GM21528 (cell line): ENCODE measurements around the gene UBE3C.
A peak's percentile ranks its signal among the peaks of the same experiment; 100 is the strongest.
"Not testable (repeated sequence)": the region's sequence is repeated elsewhere in the genome, so short reads cannot be mapped to it uniquely, and the experiment has no call there.

ENCODE experiments used
- ATAC-seq: cut with Tn5 transposase; IDR thresholded peaks from one replicate; pipeline ENCODE4 v1.9.1; 2021; ENCODE audit warnings: mild to moderate bottlenecking, moderate library complexity; ENCODE audit not compliant: unreplicated experiment, low FRiP score

The UBE3C gene

DNA sequence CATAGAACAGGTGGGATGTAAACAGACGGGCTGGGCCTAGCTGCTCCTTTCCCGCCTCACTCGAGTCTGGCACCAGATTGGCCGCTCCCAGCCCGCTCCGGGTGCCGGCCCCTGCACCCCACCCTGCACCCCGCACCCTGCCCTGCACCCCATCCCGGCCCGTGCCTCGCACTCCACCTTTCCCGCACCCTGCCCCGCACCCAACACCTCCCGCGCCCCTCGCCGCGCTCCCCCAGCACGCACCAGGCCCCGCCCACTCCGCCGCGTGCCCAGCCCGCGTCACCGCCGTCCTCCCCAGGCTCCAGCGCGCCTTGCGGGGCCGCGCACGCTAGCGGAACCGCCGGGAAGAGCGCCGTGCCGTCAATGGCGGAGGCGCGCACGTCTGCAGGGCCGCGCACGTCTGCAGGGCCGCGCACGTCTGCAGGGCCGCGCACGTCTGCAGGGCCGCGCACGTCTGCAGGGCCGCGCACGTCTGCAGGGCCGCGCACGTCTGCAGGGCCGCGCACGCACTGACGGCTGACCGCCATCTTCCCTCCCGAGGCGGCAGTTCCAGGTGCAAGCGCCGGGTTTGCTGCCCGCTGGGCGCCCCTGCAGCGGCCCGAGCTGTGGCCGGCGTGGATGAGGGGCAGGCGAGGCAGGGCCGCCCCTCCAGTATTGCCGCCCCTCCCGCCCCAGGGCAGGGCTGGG is at the start of gene UBE3C:
TSS of gene UBE3C (plus strand) at position 503 of the 687 bp plus-strand sequence. CDS start 347 bp downstream, outside the sequence.
- ATAC-seq, result peak; percentile 77

DNA sequence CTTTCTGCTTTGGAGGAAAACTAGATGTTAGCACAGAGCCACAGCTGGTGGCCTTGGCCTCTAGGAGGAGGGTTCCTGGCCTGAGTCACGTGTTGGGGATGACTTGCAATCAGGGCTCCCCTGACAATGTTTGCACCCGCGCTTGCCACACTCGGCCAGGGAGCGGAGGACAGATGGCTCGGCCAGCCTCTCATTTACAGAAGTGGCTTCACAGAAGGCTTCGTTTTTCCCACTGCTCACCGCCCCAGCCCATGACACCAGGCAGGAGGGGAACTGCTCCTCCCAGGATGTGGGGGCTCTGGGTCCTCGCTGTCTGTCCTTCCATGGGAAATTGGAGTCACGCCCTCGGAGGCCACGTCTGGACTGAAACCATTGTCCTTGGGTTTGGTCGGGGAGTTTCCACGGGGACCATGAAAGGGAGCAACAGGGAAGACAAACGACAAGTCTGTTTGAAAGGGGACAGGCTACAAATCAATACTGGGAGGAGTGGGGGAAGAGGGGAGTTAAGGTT is 49.6 kb upstream of the UBE3C start:
- ATAC-seq, result no peak

- ATAC-seq, result no peak
These were observed 48.1 kb upstream of the UBE3C start for GRCh38 chr7:157090485-157091165.

DNA sequence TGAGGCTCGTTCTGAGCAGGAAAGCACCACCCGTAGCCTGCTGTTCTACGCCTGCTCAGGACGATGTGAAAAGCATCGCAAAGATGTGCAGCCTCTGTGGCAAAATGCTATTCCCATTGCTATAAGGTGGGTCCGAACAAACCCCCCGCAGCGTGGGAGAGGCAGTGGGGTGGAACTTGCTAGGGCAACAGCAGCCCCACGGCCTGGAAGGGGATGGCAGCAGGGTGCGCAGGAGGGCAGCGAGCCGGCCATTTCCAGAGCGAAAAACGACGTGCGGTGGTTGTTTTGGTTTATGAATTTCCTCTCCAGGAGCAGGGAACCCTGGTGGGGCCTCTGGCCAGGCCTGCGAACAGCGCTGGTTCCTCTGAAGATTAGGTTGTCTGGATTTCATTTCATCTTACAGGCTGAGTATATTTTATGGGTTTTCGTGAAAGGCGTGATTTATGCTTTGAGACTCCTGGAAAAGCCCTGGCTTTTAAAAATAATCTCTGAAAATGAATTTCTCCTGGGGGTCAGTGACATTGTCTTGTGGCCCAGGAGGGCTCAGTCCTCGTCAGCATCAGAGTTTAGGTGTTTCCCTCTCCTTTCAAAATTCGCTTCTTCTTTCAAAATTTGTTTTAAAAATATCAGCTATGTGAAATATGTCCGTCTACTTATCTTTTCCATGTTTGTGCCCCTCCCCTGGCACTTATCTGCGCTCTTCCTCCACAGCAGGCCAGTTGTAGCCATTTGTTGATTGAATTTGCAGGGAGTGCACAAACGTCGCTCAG is 42.3 kb upstream of the UBE3C start:
- ATAC-seq, result no peak

GRCh38 chr7:157097056-157097329 is 41.7 kb upstream of the UBE3C start:
- no peak for ATAC-seq

- ATAC-seq, result no peak
These were observed 41.2 kb upstream of the UBE3C start for GRCh38 chr7:157097569-157097968.

- ATAC-seq, result not testable (repeated sequence)
These were observed 38.7 kb upstream of the UBE3C start for GRCh38 chr7:157100005-157100404.

DNA sequence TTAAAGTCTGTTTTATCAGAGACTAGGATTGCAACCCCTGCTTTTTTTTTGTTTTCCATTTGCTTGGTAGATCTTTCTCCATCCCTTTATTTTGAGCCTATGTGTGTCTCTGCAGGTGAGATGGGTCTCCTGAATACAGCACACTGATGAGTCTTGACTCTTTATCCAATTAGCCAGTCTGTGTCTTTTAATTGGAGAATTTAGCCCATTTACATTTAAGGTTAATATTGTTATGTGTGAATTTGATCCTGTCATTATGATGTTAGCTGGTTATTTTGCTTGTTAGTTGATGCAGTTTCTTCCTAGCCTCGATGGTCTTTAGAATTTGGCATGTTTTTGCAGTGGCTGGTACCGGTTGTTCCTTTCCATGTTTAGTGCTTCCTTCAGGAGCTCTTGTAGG is 35.1 kb upstream of the UBE3C start:
- not testable (repeated sequence) for ATAC-seq

GRCh38 chr7:157111311-157111710 is 27.4 kb upstream of the UBE3C start:
- no peak for ATAC-seq

DNA sequence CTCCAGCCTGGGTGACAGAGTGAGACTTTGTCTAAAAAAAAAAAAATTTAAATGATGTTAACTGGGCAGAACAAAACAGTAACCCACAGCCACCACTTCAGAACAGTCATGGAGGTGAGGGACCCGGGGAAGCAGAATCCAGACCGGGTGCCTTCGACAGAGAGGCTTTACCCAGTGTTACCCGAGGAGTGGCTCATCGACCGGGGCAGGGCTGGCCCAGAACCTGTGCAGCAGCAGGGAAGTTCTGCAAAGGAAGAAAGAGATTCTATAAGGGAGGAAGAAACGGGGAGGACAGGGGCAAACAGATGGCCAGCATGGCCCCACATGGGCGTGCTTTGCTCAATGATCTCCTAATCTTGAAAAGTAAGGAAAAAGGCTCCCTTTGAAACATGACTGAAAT is 26.0 kb upstream of the UBE3C start:
- ATAC-seq, result no peak

GRCh38 chr7:157113607-157114006 is 25.1 kb upstream of the UBE3C start:
- ATAC-seq, result no peak

- ATAC-seq, result no peak
These were observed 22.0 kb upstream of the UBE3C start for GRCh38 chr7:157116762-157117161.

- ATAC-seq, result no peak
These were observed 20.9 kb upstream of the UBE3C start for GRCh38 chr7:157117796-157118195.

GRCh38 chr7:157120181-157120580 is 18.5 kb upstream of the UBE3C start:
- ATAC-seq, result no peak

DNA sequence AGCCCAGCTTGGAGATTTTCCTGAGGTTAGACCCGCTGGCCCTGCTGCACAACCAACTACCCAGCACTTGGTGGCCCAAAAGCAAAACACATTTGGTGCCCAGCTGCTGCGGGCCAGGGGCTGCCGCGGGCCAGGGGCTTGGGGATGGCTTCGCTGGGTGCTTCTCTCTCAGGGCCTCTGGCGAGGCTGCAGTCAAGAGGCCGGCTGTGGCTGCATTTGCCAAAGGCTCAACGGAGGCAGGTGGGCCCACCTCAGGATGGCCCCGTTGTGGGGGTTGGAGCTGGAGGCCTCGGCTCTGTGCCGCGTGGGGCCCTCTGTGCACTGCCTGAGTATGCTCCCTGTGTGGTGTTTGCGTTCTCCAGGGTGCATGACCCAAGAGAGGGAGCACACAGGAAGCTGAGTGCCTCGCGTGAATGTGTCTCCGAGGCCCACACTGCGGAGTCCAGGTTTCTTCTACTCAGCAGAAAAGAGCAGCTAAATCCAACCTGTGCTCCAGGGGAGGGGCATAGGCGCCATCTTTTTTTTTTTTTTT is 17.5 kb upstream of the UBE3C start:
- no peak for ATAC-seq

DNA sequence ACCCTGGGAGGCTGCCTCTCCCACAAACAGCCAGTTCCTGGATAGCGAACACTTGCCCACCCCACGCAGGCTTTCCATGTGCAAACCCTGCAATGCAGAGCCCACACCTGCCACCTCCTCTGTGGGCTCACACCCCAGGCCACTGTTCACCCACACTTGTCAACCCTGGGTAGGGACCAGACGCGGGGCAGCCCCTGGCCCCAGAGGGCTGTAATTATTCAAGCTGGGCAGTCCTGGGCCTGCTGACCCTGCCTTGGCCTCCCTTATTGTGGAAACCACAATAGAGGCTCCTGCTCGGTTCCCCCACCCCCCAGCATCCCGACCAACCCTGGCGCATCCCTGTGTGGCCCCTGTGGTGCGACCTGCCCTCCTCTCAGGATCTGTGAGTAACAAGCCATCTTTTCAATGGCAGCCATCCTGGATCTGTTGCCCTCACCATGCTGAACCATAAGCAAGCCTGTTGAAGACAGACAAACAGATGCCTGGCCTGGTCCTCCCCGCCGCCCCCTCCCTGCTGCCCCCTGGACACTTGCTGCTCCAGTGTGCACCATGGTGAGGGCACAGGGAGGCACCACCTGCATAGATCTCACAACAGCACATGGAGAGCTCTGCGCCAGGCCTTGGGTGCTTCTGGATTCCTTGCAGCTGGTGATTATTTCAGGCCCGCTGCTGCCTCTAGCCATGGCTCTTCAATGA is 15.8 kb upstream of the UBE3C start:
- ATAC-seq, result no peak

GRCh38 chr7:157124690-157125089 is 14.0 kb upstream of the UBE3C start:
- ATAC-seq, result no peak

- ATAC-seq, result no peak
These were observed 13.1 kb upstream of the UBE3C start for GRCh38 chr7:157125376-157126223.

GRCh38 chr7:157126921-157127320 is 11.8 kb upstream of the UBE3C start:
- ATAC-seq, result no peak

DNA sequence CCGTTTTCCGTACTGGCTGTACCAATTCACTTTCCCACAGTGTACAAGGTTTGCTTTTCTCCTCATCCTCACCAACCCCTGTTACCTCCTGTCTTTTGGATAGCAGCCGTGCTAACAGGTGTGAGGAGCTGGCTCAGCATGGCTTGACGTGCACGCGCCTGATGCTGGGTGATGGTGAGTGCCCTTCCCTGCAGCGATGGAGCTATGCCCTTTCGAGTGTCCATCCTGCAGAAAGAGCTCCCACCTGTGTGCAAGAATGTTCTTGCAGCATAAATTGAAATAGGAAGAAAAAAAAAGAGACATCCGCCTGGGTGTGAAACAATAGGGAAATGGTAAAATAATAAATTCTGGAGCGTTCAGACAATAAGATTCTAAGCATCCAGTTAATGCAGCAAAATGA is 9.5 kb upstream of the UBE3C start:
- no peak for ATAC-seq
